ENCODE data around the gene PHLDB2.

GRCh38 chr3:112004669-112005068 is 145.6 kb downstream of the PHLDB2 start:
- TF ChIP-seq CTCF (IDR thresholded peaks at IDR 0.05) (no peak), POLR2A (IDR thresholded peaks at IDR 0.05) (no peak)

All from breast epithelium (tissue), 3 donors.